Stimulated activated naive CD8-positive, alpha-beta T cell treated with anti-CD3 and anti-CD28 coated beads, Interleukin-15, Interleukin-2, amounts not matched to agents 100 ng/mL and 50 ng/mL, for 24 hours (primary cell): ENCODE measurements around the gene TAGLN.
A peak's percentile ranks its signal among the peaks of the same experiment; 100 is the strongest.

ENCODE experiments used
- H3K27ac Mint-ChIP-seq: one replicate; pipeline ENCODE4 v1.8.0; 2021; ENCODE audit warnings: mild to moderate bottlenecking, mixed read lengths
- H3K27me3 Mint-ChIP-seq: one replicate; pipeline ENCODE4 v1.8.0; 2021; ENCODE audit warnings: mixed read lengths
- H3K36me3 Mint-ChIP-seq: one replicate; pipeline ENCODE4 v1.8.0; 2021; ENCODE audit warnings: low read depth, mixed read lengths
- H3K4me1 Mint-ChIP-seq: one replicate; pipeline ENCODE4 v1.8.0; 2021; ENCODE audit warnings: low read depth, mixed read lengths
- H3K4me3 Mint-ChIP-seq: one replicate; pipeline ENCODE4 v1.8.0; 2021; ENCODE audit warnings: mild to moderate bottlenecking, mixed read lengths
- H3K9me3 Mint-ChIP-seq: one replicate; pipeline ENCODE4 v1.8.0; 2021; ENCODE audit warnings: mixed read lengths

TAGLN gene

GRCh38 chr11:117223741-117224689 lies 24.8 kb downstream of the TAGLN start:
- Mint-ChIP-seq H3K9me3 (no peaks in the 10 kb centered on the region), H3K4me3 (no peak overlapping the region), H3K27ac (no peak overlapping the region), H3K36me3 (peaks cover 68% of the 10 kb centered on the region), H3K27me3 (no peaks in the 10 kb centered on the region), H3K4me1 (peaks cover 20% of the 10 kb centered on the region)

- H3K4me1 Mint-ChIP-seq = peaks cover 35% of the 10 kb centered on the region
- no peaks in the 10 kb centered on the region for H3K9me3 Mint-ChIP-seq
- peaks cover 72% of the 10 kb centered on the region for H3K36me3 Mint-ChIP-seq
- no peak overlapping the region for H3K4me3 Mint-ChIP-seq
- no peaks in the 10 kb centered on the region for H3K27me3 Mint-ChIP-seq
- no peak overlapping the region for H3K27ac Mint-ChIP-seq
Measured at GRCh38 chr11:117225553-117226170, 26.5 kb downstream of the TAGLN start.

- Mint-ChIP-seq H3K9me3 (no peaks in the 10 kb centered on the region), H3K4me1 (peaks cover 42% of the 10 kb centered on the region), H3K27ac (no peak overlapping the region), H3K27me3 (no peaks in the 10 kb centered on the region), H3K4me3 (no peak overlapping the region), H3K36me3 (peaks cover 72% of the 10 kb centered on the region)
Measured at GRCh38 chr11:117226388-117227385, 27.5 kb downstream of the TAGLN start.

GRCh38 chr11:117228091-117228490 lies 28.9 kb downstream of the TAGLN start:
- peaks cover 59% of the 10 kb centered on the region for H3K36me3 Mint-ChIP-seq
- no peaks in the 10 kb centered on the region for H3K9me3 Mint-ChIP-seq
- H3K4me3 Mint-ChIP-seq = no peak overlapping the region
- H3K4me1 Mint-ChIP-seq = peaks cover 42% of the 10 kb centered on the region
- no peaks in the 10 kb centered on the region for H3K27me3 Mint-ChIP-seq
- peak overlapping the region; percentile 33 for H3K27ac Mint-ChIP-seq

- H3K27me3 Mint-ChIP-seq = no peaks in the 10 kb centered on the region
Measured at GRCh38 chr11:117229411-117229810, 30.2 kb downstream of the TAGLN start.

GRCh38 chr11:117229931-117230285 lies 30.7 kb downstream of the TAGLN start:
- Mint-ChIP-seq H3K4me1 (peaks cover 56% of the 10 kb centered on the region), H3K27ac (peak overlapping the region; percentile 97), H3K27me3 (no peaks in the 10 kb centered on the region), H3K4me3 (peak overlapping the region; percentile 96), H3K9me3 (no peaks in the 10 kb centered on the region), H3K36me3 (peaks cover 47% of the 10 kb centered on the region)

More at GRCh38 chr11:117229411-117229810, 30.2 kb downstream of the TAGLN start:
- Mint-ChIP-seq H3K4me1 (peaks cover 55% of the 10 kb centered on the region), H3K27ac (peak overlapping the region; percentile 97), H3K36me3 (peaks cover 52% of the 10 kb centered on the region), H3K4me3 (peak overlapping the region; percentile 96), H3K9me3 (no peaks in the 10 kb centered on the region)

- peak overlapping the region; percentile 96 for H3K4me3 Mint-ChIP-seq
- H3K27ac Mint-ChIP-seq = peak overlapping the region; percentile 97
- no peaks in the 10 kb centered on the region for H3K9me3 Mint-ChIP-seq
- no peaks in the 10 kb centered on the region for H3K27me3 Mint-ChIP-seq
- peaks cover 56% of the 10 kb centered on the region for H3K4me1 Mint-ChIP-seq
- peaks cover 43% of the 10 kb centered on the region for H3K36me3 Mint-ChIP-seq
Measured at GRCh38 chr11:117230286-117230961, 31.3 kb downstream of the TAGLN start.

- peaks cover 41% of the 10 kb centered on the region for H3K36me3 Mint-ChIP-seq
- no peaks in the 10 kb centered on the region for H3K9me3 Mint-ChIP-seq
- H3K27me3 Mint-ChIP-seq = no peaks in the 10 kb centered on the region
- peak overlapping the region; percentile 96 for H3K4me3 Mint-ChIP-seq
- H3K27ac Mint-ChIP-seq = peak overlapping the region; percentile 97
- H3K4me1 Mint-ChIP-seq = peaks cover 56% of the 10 kb centered on the region
Measured at GRCh38 chr11:117230999-117231841, 32.0 kb downstream of the TAGLN start.

- Mint-ChIP-seq H3K27ac (peak within 1 kb of the TSS; percentile 100), H3K4me3 (peak within 1 kb of the TSS; percentile 96), H3K4me1 (peaks cover 52% of the 10 kb centered on the region), H3K9me3 (no peaks in the 10 kb centered on the region), H3K27me3 (no peaks in the 10 kb centered on the region), H3K36me3 (peaks cover 36% of the 10 kb centered on the region)
Measured at GRCh38 chr11:117231842-117232091, 32.6 kb downstream of the TAGLN start, which contains the start of gene PCSK7. Gene PCSK7, minus strand, starts transcription at chr11:117232073. Its CDS starts 2,229 bp downstream, at chr11:117229844.

- Mint-ChIP-seq H3K27ac (peak within 1 kb of the TSS; percentile 100), H3K9me3 (no peaks in the 10 kb centered on the region), H3K27me3 (no peaks in the 10 kb centered on the region), H3K36me3 (peaks cover 31% of the 10 kb centered on the region), H3K4me1 (peaks cover 48% of the 10 kb centered on the region), H3K4me3 (peak within 1 kb of the TSS; percentile 96)
Measured at GRCh38 chr11:117232092-117232878, 33.1 kb downstream of the TAGLN start, which contains the start of gene RNF214. Gene RNF214, plus strand, starts transcription at chr11:117232671. Its CDS starts 1,602 bp downstream, at chr11:117234273.

GRCh38 chr11:117232911-117233409 lies 33.8 kb downstream of the TAGLN start:
- H3K4me3 Mint-ChIP-seq = peak overlapping the region; percentile 86
- peaks cover 44% of the 10 kb centered on the region for H3K4me1 Mint-ChIP-seq
- no peaks in the 10 kb centered on the region for H3K9me3 Mint-ChIP-seq
- peaks cover 25% of the 10 kb centered on the region for H3K36me3 Mint-ChIP-seq
- H3K27me3 Mint-ChIP-seq = no peaks in the 10 kb centered on the region
- H3K27ac Mint-ChIP-seq = peak overlapping the region; percentile 85

- H3K27ac Mint-ChIP-seq = no peak overlapping the region
- peaks cover 26% of the 10 kb centered on the region for H3K36me3 Mint-ChIP-seq
- no peak overlapping the region for H3K4me3 Mint-ChIP-seq
- H3K9me3 Mint-ChIP-seq = no peaks in the 10 kb centered on the region
- peaks cover 12% of the 10 kb centered on the region for H3K4me1 Mint-ChIP-seq
- no peaks in the 10 kb centered on the region for H3K27me3 Mint-ChIP-seq
Measured at GRCh38 chr11:117238221-117238620, 39.1 kb downstream of the TAGLN start.

- peaks cover 30% of the 10 kb centered on the region for H3K36me3 Mint-ChIP-seq
- H3K27me3 Mint-ChIP-seq = no peaks in the 10 kb centered on the region
- H3K4me1 Mint-ChIP-seq = peaks cover 2% of the 10 kb centered on the region
- no peaks in the 10 kb centered on the region for H3K9me3 Mint-ChIP-seq
- H3K27ac Mint-ChIP-seq = no peak overlapping the region
- H3K4me3 Mint-ChIP-seq = no peak overlapping the region
Measured at GRCh38 chr11:117239295-117239694, 40.1 kb downstream of the TAGLN start.
